K562 (cell line): Measurements from ENCODE around the gene KCNK4. TPM values are rescaled to one million over a fixed set of nuclear protein-coding genes. Genes with fewer than 3 reads are reported as not detected.
A peak's percentile ranks its signal among the peaks of the same experiment; 100 is the strongest.

Source experiments
- CBX2 ChIP-seq: fragments of 200-600 bp; sonication (generic); IDR thresholded peaks from one replicate; pipeline ENCODE4 v1.6.1; 2012; ENCODE audit warnings: mild to moderate bottlenecking, low read length, inconsistent platforms; ENCODE audit not compliant: insufficient read depth, poor library complexity, severe bottlenecking
- ERF ChIP-seq: fragments of 450-650 bp; formaldehyde crosslinking; IDR thresholded peaks from 2 replicates; pipeline ENCODE4 v1.4.0; 2020; ENCODE audit warnings: mild to moderate bottlenecking, mixed read lengths
- FOXA1 ChIP-seq: fragments of 450-650 bp; IDR thresholded peaks from 2 replicates; pipeline ENCODE4 v1.6.1; 2016; ENCODE audit warnings: mild to moderate bottlenecking, borderline replicate concordance
- HMGXB4 ChIP-seq: sonication (generic); formaldehyde crosslinking; IDR thresholded peaks from 2 replicates; pipeline ENCODE4 v1.8.1; 2023; ENCODE audit warnings: mild to moderate bottlenecking, missing genetic modification reagents
- HNRNPH1 ChIP-seq: fragments of 200-400 bp; formaldehyde crosslinking; optimal IDR thresholded peaks from 2 replicates; pipeline ENCODE3; 2017; ENCODE audit warnings: low read depth, mild to moderate bottlenecking, low read length, moderate library complexity
- MCM7 ChIP-seq, 2 experiments: fragments of 450-650 bp; IDR thresholded peaks; 2 replicates each; pipeline ENCODE4 v1.6.1; 2016 to 2018
- MTA3 ChIP-seq: fragments of 450-650 bp; formaldehyde crosslinking; IDR thresholded peaks from 2 replicates; pipeline ENCODE4 v1.6.1; 2017; ENCODE audit warnings: mild to moderate bottlenecking, borderline replicate concordance
- NCOA1 ChIP-seq: fragments of 450-650 bp; IDR thresholded peaks from 2 replicates; pipeline ENCODE4 v1.6.1; 2016; ENCODE audit warnings: low read depth
- NCOA2 ChIP-seq, 2 experiments: fragments of 450-650 bp; IDR thresholded peaks; 2 replicates each; pipeline ENCODE4 v1.6.1; 2018; ENCODE audit warnings: mild to moderate bottlenecking in 2 of 2, moderate library complexity in 1 of 2; ENCODE audit not compliant: partially characterized antibody in 2 of 2
- RBBP5 ChIP-seq: fragments of 200-600 bp; sonication (generic); IDR thresholded peaks from 2 replicates; pipeline ENCODE4 v1.6.1; 2012; ENCODE audit warnings: borderline replicate concordance, mild to moderate bottlenecking, low read length, control low read depth, inconsistent platforms; ENCODE audit not compliant: insufficient read depth, poor library complexity, severe bottlenecking
- RBM15 ChIP-seq: fragments of 200-400 bp; formaldehyde crosslinking; IDR thresholded peaks from 2 replicates; pipeline ENCODE4 v1.6.1; 2018; ENCODE audit warnings: mild to moderate bottlenecking, low read length, moderate library complexity; ENCODE audit not compliant: insufficient read depth
- RHOXF2B ChIP-seq: fragments of 250-450 bp; sonication (Bioruptor Pico); conservative IDR thresholded peaks from 2 replicates; pipeline ENCODE4 v1.5.1; 2021
- SIN3A ChIP-seq, 2 experiments: fragments of 150-350 bp in 1 of 2; IDR thresholded peaks; 2 replicates each; pipeline ENCODE4 v1.6.1; 2011 to 2016; ENCODE audit warnings: borderline replicate concordance in 2 of 2, low read depth in 2 of 2, low read length in 2 of 2, mild to moderate bottlenecking in 2 of 2, moderate library complexity in 2 of 2; ENCODE audit not compliant: control insufficient read depth in 1 of 2
- SMARCB1 ChIP-seq: IDR thresholded peaks from 2 replicates; pipeline ENCODE4 v1.6.1; 2011; ENCODE audit warnings: improper control_type of control experiment, low read depth; ENCODE audit not compliant: insufficient read length
- ZBTB2 ChIP-seq: fragments of 450-650 bp; IDR thresholded peaks from 2 replicates; pipeline ENCODE4 v1.6.1; 2016; ENCODE audit warnings: antibody characterized with exemption
- ZFX ChIP-seq: sonication (generic); formaldehyde crosslinking; IDR thresholded peaks from 2 replicates; pipeline ENCODE4 v1.8.0; 2022; ENCODE audit warnings: mild to moderate bottlenecking, missing genetic modification reagents, moderate library complexity
- ZMIZ1 ChIP-seq, 2 experiments: fragments of 150-350 bp in 1 of 2; IDR thresholded peaks; 2 replicates each; pipeline ENCODE4 v1.6.1; 2012 to 2016; ENCODE audit warnings: low read depth in 2 of 2, low read length in 2 of 2, mild to moderate bottlenecking in 1 of 2, moderate library complexity in 1 of 2
- ZNF140 ChIP-seq: fragments of 250-450 bp; sonication (Bioruptor Pico); IDR thresholded peaks from 2 replicates; pipeline ENCODE4 v1.8.0; 2021; ENCODE audit warnings: moderate library complexity, mild to moderate bottlenecking, inconsistent platforms
- ZNF224 ChIP-seq: sonication (generic); formaldehyde crosslinking; IDR thresholded peaks from 2 replicates; pipeline ENCODE4 v1.8.0; 2022; ENCODE audit warnings: mild to moderate bottlenecking, missing genetic modification reagents
- ZNF24 ChIP-seq: fragments of 450-650 bp; IDR thresholded peaks from 2 replicates; pipeline ENCODE4 v1.6.1; 2016
- ZNF311 ChIP-seq: fragments of 250-450 bp; sonication (Bioruptor Pico); IDR thresholded peaks from 2 replicates; pipeline ENCODE4 v1.4.0; 2020; ENCODE audit warnings: mild to moderate bottlenecking, moderate library complexity
- ZNF764 ChIP-seq: fragments of 250-450 bp; sonication (Bioruptor Pico); IDR thresholded peaks from 2 replicates; pipeline ENCODE4 v1.4.0; 2020; ENCODE audit warnings: low read depth, mild to moderate bottlenecking, moderate library complexity
- polyA plus RNA-seq, 8 experiments: library from polyadenylated mRNA; depleted of rRNA in 4 of 8; stranded (reverse) in 5 of 8; unstranded in 3 of 8; fragments of >200 nt; fragmentation: Nextera tagmentation in 2 of 8; fragmentation: Illumina TruSeq in 1 of 8; extraction: Ambion mirVana in 2 of 8; extraction: Trizol in 1 of 8; gene quantifications; 2 replicates each; pipeline versions ENCODE4 v1.2.1 to v1.2.3, GENCODE V29; 2011 to 2014; ENCODE audit warnings: inconsistent platforms in 1 of 8, missing spikeins in 1 of 8
- total RNA-seq, 7 experiments: library from RNA; depleted of rRNA in 6 of 7; stranded (reverse); fragments of >200 nt in 6 of 7; fragmentation: Illumina TruSeq in 2 of 7; extraction: Trizol in 2 of 7; gene quantifications; 2 replicates each; pipeline versions ENCODE4 v1.2.1 to v1.2.3, GENCODE V29; 2011 to 2021; ENCODE audit warnings: low replicate concordance in 1 of 7

The KCNK4 gene
- total and polyA plus RNA-seq, 9 of the 15 experiments (the other 6 are each of a cell fraction or from before 2014, with no cell fraction given) = not detected

- TF ChIP-seq MTA3 (no peak; the same call in 1 of the 2 replicates), ZFX (CRISPR knock-in tag) (peak; percentile 71), NCOA2 (IDR thresholded peaks at IDR 0.05; ENCODE audit: partially characterized antibody in 2 of 2) (no peak), RHOXF2B (CRISPR knock-in tag) (no peak), ZNF24 (no peak), ZNF311 (CRISPR knock-in tag) (no peak), ZNF224 (CRISPR knock-in tag) (no peak), SIN3A (IDR thresholded peaks at IDR 0.05; ENCODE audit: borderline replicate concordance in 2 of 2, control insufficient read depth in 1 of 2, low read depth in 2 of 2, low read length in 2 of 2) (peak in 1 of 2 experiments; percentile 41; a peak in 1 of 4 replicates), ERF (CRISPR knock-in tag) (no peak), CBX2 (no peak), ZBTB2 (peak; percentile 36; the same call in 1 of the 2 replicates), ZMIZ1 (IDR thresholded peaks at IDR 0.05; ENCODE audit: low read depth in 2 of 2, low read length in 2 of 2) (no peak), SMARCB1 (no peak), RBBP5 (no peak), ZNF140 (no peak), ZNF764 (CRISPR knock-in tag) (no peak), NCOA1 (no peak), MCM7 (IDR thresholded peaks at IDR 0.05) (no peak), RBM15 (no peak), HMGXB4 (no peak), FOXA1 (no peak), HNRNPH1 (no peak)
Measured at GRCh38 chr11:64305691-64306562, 14.8 kb downstream of the KCNK4 start (continued).
